ENCODE data around the gene CCL7.
"Not testable (repeated sequence)": the region's sequence is repeated elsewhere in the genome, so short reads cannot be mapped to it uniquely, and the experiment has no call there.

The CCL7 gene

DNA sequence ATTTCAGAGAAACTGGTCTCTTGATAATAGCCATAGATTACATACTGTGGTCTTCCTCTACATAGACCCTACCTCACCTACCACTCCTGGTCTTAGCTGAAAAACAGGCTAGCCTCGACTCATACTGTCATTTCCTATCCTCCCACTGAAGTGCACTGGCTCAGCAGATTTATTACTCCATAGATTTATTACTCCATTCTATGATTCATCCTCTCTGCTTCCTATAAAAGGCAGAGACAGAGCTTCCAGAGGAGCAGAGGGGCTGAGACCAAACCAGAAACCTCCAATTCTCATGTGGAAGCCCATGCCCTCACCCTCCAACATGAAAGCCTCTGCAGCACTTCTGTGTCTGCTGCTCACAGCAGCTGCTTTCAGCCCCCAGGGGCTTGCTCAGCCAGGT lies at the start of gene CCL7:
CCL7 (plus strand) TSS at position 253 of the 400 bp plus-strand sequence; CDS start at position 323, 70 bp downstream.
- no peak for DNase-seq (ENCODE audit: low read depth)

DNA sequence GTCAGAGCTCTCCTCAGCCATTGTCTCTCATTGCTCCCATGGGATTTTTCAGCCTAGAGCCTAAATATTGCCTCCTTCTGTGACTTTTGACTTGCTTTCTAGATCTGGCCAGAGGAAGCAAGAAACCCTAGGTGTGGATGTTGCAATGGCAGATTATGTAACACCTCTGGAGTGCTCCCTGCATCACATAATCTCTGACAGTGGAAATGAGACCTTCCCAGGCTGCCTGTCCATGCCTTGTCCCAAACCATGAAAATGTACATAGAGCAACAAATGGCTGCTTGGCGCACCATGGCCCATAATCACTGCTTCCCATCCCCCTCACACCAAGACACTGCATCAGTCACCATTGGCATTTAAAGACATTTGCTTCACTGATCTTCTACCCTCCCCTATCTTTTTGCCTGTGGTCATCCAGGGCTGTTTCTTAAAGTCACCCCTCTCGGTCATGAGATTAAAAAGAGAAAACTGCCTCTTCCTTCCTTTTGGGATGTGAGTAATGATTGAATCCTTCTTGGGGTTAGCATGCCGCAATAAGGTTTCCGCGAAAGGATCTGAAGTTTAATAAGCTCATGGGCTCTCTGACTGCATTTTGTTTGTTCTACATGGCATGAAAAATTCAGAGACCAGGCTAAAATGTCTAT lies 49.1 kb upstream of the CCL7 start:
- DNase-seq (ENCODE audit: low read depth) = no peak

DNA sequence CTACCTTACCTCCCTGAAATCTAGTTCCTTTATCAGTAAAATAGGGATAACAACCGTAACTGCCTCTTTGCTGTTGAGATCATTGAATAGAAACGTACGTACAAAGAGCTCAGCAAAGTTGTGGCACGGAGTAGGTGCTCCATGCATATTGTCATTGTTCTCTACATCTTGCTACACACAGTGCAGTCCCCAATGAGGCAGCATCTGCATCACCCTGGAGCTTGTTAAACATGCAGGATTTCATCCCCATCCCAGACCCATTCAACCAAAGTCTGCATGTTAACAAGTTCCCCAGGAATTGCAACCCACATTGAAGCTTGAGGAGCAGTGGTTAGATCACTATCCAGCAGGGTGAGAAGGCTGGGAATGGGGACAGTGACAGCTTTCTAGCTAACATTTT lies 48.6 kb upstream of the CCL7 start:
- no peak for DNase-seq (ENCODE audit: low read depth)

DNA sequence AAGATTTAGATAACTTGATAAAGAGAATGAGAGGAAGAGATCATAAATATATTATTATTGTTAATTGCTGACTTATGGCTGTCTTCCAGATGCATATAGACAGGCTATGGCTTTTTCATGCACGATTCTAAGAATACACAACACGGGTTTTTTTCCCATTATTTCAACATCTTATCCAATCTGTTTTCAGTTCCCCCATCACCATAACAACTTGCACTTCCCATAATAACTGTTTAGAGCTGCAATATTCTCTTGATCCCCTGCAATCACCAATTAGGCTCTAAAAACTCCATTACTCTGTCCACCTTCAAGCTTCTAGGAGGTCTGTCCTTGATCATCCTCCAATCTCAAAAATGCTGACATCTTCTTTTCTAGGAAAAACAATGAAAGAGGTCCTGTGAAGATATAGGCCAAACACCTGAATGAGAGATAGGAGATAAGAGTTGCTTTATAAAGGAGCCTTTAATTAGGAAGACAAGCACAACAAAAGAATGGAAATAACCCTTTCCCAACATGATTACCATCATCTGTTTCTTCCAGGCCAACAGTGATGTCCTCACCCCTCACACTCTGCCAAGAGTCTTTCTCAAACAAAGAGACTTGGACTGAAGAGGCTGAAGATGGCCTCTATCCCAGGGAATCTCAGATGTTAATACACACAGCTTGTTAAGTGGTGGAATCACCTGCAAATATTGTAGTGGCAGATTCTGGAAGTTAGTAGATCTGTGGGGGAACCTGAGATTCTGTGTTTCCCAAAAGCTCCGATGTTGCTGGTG lies 47.1 kb upstream of the CCL7 start:
- DNase-seq (ENCODE audit: low read depth) = no peak

DNA sequence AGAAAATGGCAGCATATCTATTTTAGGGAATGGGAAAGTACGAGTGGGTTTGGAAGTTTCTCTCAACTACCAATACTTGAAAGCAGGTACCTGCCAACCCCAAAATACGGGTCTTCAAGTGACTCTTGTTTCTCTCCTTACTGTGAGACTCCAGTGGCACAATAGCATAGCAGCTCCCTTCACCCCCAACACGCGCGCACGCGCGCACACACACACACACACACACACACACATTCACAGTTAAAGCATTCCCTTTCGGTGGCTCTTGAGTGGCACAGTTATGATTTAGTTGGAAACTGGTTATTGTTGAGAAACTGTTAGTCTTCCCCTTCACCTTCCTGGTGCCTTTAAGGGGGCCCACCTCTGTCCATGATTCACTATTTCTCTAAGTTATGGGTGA lies 45.0 kb upstream of the CCL7 start:
- no peak for DNase-seq (ENCODE audit: low read depth)

DNA sequence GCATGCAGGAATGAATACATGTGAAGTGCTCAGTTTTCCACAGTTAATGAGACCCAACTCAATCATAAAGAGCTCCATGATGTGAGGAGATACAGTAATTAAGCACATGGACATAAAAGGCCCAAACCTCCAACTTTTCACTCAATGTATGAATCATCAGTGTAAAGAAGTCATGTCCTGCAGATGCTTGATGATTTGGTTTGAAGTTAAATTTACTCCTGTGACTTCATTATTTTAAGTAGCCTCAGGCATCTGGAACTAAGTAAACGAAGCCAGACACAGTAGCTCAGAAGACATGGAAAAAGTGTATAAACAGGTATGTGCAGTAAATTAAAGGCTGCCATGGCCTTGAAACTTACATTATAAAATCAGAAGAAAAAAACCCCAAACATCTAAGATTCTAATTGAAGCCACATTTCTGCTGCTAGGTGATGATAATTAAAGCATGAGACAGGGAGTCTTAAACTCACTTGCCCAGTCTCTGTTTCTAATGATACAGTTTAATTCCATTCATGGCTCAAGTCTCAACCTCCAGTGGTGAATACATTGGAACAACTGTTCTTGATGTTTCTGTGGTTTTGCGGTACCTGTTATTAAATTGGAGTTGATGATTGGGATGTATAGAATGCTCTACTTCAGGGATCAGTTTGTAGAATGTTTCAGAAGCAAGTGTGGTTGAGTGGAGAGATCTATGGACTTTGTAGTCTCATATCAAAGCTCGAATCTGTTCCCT lies 43.8 kb upstream of the CCL7 start:
- DNase-seq (ENCODE audit: low read depth) = no peak

DNA sequence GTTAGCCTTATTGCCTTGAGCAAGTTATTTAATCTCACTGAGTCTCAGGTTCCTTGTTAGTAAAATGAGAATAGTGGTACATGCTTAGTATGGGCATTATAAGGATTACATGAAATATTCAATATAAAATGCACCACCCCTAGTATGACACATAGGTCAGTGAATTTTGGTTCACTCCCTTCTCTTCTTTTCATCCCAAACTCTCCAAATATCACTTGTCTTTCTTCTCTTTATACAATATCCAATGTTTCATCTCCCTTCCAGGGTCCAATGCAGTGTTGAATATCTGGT lies 43.3 kb upstream of the CCL7 start:
- DNase-seq (ENCODE audit: low read depth) = no peak

DNA sequence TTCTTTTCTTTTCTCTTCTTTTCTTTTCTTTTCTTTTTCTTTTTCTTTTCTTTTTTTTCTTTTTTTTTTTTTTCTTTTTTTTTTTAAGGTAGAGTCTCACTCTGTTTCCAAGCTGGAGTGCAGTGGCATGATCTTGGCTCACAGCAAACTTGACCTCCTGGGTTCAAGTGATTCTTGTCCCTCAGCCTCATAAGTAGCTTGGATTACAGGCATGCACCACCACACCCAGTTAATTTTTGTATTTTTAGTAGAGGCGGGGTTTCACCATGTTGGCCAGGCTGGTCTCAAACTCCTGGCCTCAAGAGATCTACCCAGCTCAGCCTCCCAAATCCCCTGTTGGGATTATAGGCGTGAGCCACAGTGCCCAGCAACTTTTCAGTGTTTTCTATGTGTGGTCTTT lies 42.7 kb upstream of the CCL7 start:
- DNase-seq (ENCODE audit: low read depth) = not testable (repeated sequence)

DNA sequence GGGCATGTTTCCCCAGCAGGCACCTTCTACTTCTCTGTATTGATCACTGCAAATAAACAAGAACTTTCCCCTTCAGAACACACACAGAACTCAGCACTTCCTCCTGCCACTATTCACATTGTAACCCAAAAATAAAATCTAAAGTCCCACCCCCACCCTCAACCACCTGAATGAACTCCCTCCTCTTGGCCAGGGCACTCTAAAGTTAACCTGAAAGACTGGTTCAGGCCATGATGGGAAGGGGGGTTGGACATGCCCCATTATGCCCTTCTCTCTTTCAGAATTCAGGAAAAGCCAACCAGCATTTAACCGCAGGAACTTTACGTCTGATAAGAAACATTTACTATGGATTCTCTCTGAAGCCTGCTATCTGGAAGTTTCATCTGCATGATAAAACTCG lies 42.3 kb upstream of the CCL7 start:
- no peak for DNase-seq (ENCODE audit: low read depth)

DNA sequence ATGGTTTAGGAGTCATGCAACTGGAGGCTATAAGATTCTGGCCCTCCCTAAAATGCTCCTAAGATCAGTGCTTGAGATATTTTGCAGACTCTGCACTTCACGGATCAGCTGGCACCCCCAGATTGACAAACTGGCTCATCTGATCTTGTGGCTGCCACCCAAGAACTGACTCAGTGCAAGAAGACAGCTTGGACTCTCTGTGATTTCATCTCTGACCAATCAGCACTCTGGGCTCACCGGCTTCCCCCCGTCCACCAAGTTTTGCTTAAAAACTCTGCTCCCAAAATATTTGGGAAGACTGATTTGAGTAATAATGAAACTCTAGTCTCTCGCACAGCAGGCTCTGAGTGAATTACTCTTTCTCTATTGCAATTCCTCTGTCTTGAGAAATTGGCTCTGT lies 41.2 kb upstream of the CCL7 start:
- DNase-seq (ENCODE audit: low read depth) = no peak

DNA sequence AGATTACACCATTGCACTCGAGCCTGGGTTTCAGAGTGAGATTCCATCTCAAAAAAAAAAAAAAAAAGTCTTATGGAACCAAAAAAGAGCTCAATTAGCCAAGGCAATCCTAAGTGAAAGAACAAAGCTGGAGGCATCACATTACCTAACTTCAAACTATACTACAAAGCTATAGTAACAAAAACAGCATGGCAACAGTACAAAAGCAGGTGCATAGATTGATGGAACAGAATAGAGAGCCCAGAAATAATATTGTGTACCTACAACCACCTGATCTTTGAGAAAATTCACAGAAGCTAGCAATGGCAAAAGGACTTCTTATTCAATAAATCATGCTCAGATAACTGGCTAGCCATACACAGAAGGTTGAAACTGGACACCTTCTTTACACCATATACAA lies 39.7 kb upstream of the CCL7 start:
- no peak for DNase-seq (ENCODE audit: low read depth)

DNA sequence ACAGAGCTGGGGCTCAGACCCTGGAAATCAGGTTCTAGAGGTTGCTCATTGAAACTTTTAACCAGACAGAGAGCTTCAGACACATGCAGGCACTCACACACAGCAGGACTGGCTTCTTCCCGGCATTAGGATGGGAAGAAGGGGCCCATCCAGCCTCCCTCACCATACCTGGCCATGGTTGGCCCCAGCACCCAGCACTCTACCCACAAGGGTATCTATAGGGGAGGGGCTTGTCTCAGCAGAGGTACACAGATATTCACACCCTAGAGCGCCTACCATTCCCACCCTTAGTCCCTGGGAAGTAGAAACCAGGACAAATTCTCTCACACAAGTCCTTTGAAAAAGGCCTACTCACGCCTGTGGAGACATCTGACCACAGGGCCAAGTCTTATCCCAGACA lies 35.4 kb upstream of the CCL7 start:
- no peak for DNase-seq (ENCODE audit: low read depth)

DNA sequence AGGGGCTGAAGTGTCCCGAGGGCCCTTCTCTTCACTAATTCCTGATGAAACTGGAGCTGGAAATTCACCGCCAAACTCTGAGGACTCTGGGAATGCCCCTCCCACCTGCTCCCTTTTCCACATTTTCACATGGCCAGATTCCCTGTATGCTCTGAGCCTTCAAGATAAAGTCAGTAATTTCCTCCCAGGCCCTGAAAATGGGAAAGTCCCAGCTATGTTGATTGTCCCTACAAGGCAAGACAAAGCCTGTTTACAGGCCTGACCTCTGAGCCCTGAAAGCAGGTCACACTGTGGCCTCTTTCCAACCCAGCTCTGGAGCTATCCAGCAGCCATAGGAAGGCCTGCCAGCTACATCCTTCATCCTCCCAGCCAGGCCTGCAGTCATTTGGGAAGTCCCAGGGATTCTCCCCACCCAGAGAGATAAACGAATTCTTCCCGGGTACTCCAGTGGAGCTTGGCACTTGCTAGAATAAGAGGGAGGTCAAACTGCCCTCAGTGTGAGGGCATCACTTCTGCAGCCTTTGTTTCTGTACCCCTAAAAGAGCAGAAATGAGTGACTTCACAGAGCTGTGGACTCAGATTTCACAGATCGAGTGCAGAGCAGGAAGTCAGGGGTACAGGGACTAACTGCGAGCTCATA lies 34.5 kb upstream of the CCL7 start:
- DNase-seq (ENCODE audit: low read depth) = no peak

DNA sequence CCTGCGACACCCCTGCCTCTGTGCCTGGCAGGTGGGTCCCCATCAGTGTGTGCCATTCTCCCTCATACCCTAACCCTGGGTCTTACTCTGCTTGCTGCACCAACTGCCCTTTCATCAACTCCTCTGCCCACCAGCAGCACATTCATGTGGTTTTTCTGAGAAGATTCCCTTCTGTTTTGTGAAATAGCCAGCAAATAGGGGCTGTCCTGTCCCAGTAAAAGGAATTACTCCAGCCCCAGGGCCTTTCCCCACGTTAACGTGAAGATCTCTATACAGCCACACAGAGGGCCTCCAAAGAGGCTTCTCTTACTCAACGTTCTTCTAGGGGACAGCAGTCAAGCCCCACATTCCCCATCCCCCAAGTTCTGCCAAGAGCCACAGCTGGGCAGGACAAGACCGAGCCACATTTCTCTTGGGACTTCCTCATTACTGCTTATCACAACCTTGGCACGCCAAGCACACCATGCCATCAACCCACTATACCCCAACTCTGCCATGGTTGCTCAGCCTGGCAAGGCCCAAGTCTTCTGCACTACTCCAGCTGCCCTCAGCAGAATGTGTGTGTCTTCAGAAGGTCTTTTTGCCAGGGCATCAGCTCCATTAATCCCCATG lies 33.6 kb upstream of the CCL7 start:
- DNase-seq (ENCODE audit: low read depth) = no peak

DNA sequence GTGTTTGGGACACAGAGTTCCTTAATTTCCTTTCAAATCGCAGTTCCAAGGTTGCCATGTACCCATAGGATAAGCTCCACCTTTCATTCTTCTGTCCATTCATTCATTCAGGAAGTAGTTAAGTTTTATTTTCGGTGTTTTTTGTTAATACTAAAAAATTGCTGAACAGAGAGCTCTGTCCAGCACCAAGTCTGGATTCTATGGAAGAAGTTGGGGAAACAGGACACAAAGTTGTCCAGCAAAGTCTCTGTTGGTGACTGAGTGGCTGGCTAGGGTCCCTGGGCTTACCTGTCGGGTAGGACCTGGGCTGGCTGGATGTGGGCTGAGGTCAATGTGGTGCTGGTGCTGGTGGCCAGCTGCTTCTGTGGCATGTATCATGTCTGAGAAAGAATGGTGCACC lies 32.6 kb upstream of the CCL7 start:
- no peak for DNase-seq (ENCODE audit: low read depth)

DNA sequence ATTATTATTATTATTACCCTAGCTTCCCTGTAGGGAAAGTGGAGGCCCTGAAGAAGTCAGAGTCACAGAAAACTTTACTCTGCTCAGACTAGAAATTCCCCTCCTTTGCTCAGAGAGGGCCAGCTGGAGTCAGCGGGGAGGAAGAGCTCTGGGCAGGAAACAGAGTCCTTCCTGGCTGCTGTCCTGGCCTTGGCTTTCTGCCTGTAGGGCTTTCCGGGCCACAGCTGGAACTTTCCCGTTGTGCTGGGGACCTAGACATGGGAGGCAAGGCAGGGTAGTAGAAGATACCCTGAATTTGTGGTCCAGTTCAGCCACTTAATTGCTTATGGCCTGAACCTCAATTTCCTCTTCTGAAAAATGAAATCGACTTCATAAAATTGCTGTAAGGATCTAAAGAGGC lies 29.0 kb upstream of the CCL7 start:
- DNase-seq (ENCODE audit: low read depth) = no peak

DNA sequence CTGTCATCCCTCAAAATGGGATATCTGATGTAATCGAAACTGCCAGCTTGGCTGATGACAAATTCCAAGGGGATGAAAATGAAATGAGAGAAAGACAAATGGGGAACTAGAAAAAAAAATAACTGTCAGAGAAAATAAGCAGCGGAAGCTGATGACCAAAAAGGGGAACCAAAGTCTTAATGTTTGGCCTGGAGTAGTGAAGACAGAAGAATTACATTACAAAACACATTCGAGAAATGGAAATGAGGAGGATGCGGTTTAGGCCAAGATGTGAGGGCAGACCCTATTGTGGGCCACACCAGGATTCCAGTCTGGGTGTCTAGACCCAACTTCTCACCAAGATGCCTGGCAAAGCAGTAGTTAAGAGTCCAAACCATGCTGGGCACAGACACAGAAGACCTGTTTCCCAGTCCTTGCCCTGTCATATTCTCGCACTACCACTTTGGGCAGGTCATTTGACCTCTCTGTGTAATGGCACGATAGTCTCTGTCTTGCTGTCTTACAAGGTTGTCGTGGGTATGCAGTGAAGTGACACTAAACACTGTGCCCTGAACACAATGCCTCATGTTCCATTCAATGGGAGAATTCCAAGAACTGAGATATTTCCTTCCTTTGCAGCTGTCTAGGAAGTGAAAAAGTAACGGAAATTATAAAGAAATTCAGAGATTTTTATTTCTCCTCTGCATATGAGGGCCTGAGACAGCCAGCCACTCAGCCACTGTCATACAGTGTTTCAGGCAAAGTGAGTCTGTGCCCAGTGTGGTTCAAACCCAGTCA lies 27.2 kb upstream of the CCL7 start:
- no peak for DNase-seq (ENCODE audit: low read depth)

DNA sequence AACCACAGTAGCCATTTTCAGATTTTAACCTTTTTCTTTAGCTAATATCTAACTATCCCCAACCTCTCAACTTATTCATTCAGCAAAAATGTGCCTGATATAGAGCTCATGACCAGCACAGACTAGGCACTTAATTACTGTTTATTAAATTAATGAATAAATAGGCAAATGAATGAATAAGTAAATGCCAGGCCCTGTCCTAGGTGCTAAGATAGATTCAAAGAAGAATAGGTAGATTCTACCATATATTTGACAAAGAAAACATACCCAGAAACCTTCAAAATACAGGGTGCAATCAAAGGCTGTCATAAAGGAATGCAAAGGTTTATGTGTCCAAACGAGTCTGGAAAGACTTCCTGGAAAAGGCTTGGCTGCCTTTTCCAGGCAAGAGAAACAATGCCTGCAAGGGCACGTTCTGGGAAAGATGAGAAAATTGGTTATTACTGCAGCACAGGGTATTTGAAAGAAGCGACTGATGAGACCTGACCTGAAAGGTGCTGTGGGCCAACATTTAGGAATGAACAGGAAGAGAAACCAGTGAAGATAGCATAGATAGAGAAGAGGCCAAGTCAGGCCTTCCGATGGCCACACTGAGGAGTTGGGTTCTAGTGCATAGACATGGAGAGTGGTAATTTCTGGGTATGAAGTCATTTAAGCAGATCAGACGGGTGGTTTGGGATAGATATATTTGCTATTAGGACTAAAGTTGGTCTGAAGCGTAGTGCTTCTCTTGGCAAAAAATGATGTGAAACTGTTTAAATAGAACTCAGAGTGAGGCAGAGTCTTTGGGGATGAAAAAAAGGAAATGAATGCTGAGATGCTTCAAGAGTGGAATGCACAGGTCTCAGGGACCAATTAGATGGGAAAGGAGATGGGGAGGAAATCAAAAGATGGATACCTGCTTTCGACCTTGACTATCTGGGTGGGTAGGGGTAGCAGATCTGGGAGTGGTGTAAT lies 26.4 kb upstream of the CCL7 start:
- DNase-seq (ENCODE audit: low read depth) = no peak

DNA sequence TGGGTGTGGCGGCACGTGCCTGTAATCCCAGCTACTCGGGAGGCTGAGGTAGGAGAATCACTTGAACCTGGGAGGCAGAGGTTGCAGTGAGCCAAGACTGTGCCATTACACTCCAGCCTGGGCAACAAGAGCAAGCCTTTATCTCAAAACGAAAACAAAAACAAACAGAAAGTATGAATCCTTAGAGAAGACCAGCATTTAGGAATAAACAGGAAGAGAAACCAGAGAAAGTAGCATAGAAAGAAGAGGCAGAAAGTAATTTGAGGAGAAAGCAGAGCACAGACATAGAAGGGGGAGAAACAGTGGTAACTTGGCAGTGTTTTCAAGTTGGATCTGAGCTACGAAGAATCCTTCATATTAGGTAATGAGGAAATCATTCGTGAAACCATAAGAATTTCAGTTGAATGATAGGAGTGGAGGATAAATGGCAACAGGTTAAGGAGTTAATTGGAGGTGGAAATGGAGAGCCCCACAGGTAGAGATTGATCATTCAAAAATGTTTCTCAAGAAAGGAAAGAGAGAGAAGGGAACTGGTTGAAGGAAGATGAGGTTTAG lies 24.6 kb upstream of the CCL7 start:
- DNase-seq (ENCODE audit: low read depth) = no peak

DNA sequence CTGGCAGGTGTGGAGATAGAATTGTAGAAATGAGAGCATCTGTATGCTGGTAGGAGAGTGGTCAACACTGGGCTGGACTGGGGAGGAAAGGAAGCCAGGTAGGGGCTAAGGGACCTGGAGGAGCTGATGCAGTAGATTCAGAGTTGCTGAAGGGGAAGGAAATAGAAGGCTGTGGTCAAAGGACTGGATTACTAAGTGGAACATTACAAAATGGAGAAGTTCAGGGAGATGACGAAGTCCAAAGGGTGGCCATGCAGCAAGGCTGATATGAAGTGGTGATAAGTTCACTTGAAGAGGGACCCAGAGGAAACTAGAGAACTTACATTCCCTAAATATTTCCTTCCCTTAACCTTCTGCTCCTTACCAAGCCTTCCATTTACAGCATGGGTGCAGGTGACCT lies 23.6 kb upstream of the CCL7 start:
- DNase-seq (ENCODE audit: low read depth) = no peak

All from non-pigmented ciliary epithelial cell (primary cell).